IPS-18c (cell line): Measurements from ENCODE around the gene CCDC124.
"Not testable (repeated sequence)": the region's sequence is repeated elsewhere in the genome, so short reads cannot be mapped to it uniquely, and the experiment has no call there.

Experiments used
- H3K4me3 ChIP-seq: 2 replicates; pipeline ENCODE4 v1.7.0; 2013; ENCODE audit warnings: low read depth, mild to moderate bottlenecking, low read length, moderate library complexity; ENCODE audit not compliant: insufficient read depth
- H3K9me3 ChIP-seq: one replicate; pipeline ENCODE4 v1.6.1; 2013; ENCODE audit warnings: mild to moderate bottlenecking, low read length, moderate library complexity; ENCODE audit not compliant: control insufficient read depth, insufficient read depth

Gene CCDC124

GRCh38 chr19:17932485-17933338, at the start of gene CCDC124:
TSS of gene CCDC124 (plus strand) at chr19:17933015. CDS start at chr19:17936421, 3,406 bp downstream.
- no peaks in the 10 kb centered on the region for H3K9me3 ChIP-seq
- peak within 1 kb of the TSS; percentile 90 for H3K4me3 ChIP-seq

GRCh38 chr19:17883627-17884410, 49.0 kb upstream of the CCDC124 start:
- Histone ChIP-seq H3K4me3 (no peak overlapping the region), H3K9me3 (peaks cover 3% of the 10 kb centered on the region)

- H3K4me3 ChIP-seq: no peak overlapping the region
- peaks cover 3% of the 10 kb centered on the region for H3K9me3 ChIP-seq
Measured at GRCh38 chr19:17886515-17886914, 46.3 kb upstream of the CCDC124 start.

GRCh38 chr19:17887221-17887620, 45.6 kb upstream of the CCDC124 start:
- not testable (repeated sequence) for H3K4me3 ChIP-seq

GRCh38 chr19:17888260-17888659, 44.6 kb upstream of the CCDC124 start:
- no peak overlapping the region for H3K4me3 ChIP-seq
- H3K9me3 ChIP-seq: peaks cover 3% of the 10 kb centered on the region

More at GRCh38 chr19:17887221-17887620, 45.6 kb upstream of the CCDC124 start:
- not testable (repeated sequence) for H3K9me3 ChIP-seq

- no peak overlapping the region for H3K4me3 ChIP-seq
- H3K9me3 ChIP-seq: peaks cover 2% of the 10 kb centered on the region
Measured at GRCh38 chr19:17889609-17890214, 43.1 kb upstream of the CCDC124 start.

- Histone ChIP-seq H3K4me3 (no peak overlapping the region), H3K9me3 (peaks cover 2% of the 10 kb centered on the region)
Measured at GRCh38 chr19:17893766-17894165, 39.0 kb upstream of the CCDC124 start.

- Histone ChIP-seq H3K4me3 (no peak overlapping the region), H3K9me3 (peaks cover 2% of the 10 kb centered on the region)
Measured at GRCh38 chr19:17902701-17903100, 30.1 kb upstream of the CCDC124 start.

GRCh38 chr19:17908244-17908643, 24.6 kb upstream of the CCDC124 start:
- Histone ChIP-seq H3K4me3 (no peak overlapping the region), H3K9me3 (peaks cover 4% of the 10 kb centered on the region)

- no peak overlapping the region for H3K4me3 ChIP-seq
Measured at GRCh38 chr19:17909003-17909732, 23.6 kb upstream of the CCDC124 start.

GRCh38 chr19:17910791-17911360, 21.9 kb upstream of the CCDC124 start:
- Histone ChIP-seq H3K4me3 (no peak overlapping the region), H3K9me3 (peaks cover 4% of the 10 kb centered on the region)

More at GRCh38 chr19:17909003-17909732, 23.6 kb upstream of the CCDC124 start:
- H3K9me3 ChIP-seq: peaks cover 6% of the 10 kb centered on the region

GRCh38 chr19:17915940-17916593, 16.7 kb upstream of the CCDC124 start:
- Histone ChIP-seq H3K4me3 (no peak overlapping the region), H3K9me3 (peaks cover 6% of the 10 kb centered on the region)

- H3K4me3 ChIP-seq: not testable (repeated sequence)
Measured at GRCh38 chr19:17918151-17918550, 14.7 kb upstream of the CCDC124 start.

GRCh38 chr19:17919122-17919521, 13.7 kb upstream of the CCDC124 start:
- not testable (repeated sequence) for H3K4me3 ChIP-seq, H3K9me3 ChIP-seq

More at GRCh38 chr19:17918151-17918550, 14.7 kb upstream of the CCDC124 start:
- H3K9me3 ChIP-seq: not testable (repeated sequence)

- Histone ChIP-seq H3K9me3 (peaks cover 4% of the 10 kb centered on the region), H3K4me3 (no peak overlapping the region)
Measured at GRCh38 chr19:17920527-17920926, 12.3 kb upstream of the CCDC124 start.

GRCh38 chr19:17922138-17922537, 10.7 kb upstream of the CCDC124 start:
- peaks cover 4% of the 10 kb centered on the region for H3K9me3 ChIP-seq

More at GRCh38 chr19:17922138-17922537, 10.7 kb upstream of the CCDC124 start:
- H3K4me3 ChIP-seq: no peak overlapping the region
